Astrocyte of the cerebellum (primary cell): ENCODE results near the gene DNAH11.

Source experiments
- DNase-seq: peaks from one replicate; pipeline ENCODE4 v3.0.0-alpha.2; 2011; ENCODE audit warnings: low read depth
- H3K4me3 ChIP-seq: 2 replicates; pipeline ENCODE4 v1.5.1; 2011; ENCODE audit warnings: mild to moderate bottlenecking, low read depth, low read length, moderate library complexity
- in situ Hi-C: cut with HindIII; loops from 2 replicates; pipeline ENCODE4 v1.10.0; 2017; ENCODE audit warnings: low sequenced_read_pairs
- TF ChIP-seq, protein P1 (sequence below): IDR thresholded peaks from 2 replicates; pipeline ENCODE4 v1.5.1; 2012; ENCODE audit warnings: low read length, low read depth, moderate library complexity, mild to moderate bottlenecking; ENCODE audit errors: missing control alignments

DNAH11 gene

GRCh38 chr7:21757537-21758282 lies 214.9 kb downstream of the DNAH11 start:
- DNase-seq = no peak
- no peak overlapping the region for H3K4me3 ChIP-seq
- in situ Hi-C loops = no loop called here
- TF ChIP-seq, protein P1, sequence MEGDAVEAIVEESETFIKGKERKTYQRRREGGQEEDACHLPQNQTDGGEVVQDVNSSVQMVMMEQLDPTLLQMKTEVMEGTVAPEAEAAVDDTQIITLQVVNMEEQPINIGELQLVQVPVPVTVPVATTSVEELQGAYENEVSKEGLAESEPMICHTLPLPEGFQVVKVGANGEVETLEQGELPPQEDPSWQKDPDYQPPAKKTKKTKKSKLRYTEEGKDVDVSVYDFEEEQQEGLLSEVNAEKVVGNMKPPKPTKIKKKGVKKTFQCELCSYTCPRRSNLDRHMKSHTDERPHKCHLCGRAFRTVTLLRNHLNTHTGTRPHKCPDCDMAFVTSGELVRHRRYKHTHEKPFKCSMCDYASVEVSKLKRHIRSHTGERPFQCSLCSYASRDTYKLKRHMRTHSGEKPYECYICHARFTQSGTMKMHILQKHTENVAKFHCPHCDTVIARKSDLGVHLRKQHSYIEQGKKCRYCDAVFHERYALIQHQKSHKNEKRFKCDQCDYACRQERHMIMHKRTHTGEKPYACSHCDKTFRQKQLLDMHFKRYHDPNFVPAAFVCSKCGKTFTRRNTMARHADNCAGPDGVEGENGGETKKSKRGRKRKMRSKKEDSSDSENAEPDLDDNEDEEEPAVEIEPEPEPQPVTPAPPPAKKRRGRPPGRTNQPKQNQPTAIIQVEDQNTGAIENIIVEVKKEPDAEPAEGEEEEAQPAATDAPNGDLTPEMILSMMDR = no peak

DNA sequence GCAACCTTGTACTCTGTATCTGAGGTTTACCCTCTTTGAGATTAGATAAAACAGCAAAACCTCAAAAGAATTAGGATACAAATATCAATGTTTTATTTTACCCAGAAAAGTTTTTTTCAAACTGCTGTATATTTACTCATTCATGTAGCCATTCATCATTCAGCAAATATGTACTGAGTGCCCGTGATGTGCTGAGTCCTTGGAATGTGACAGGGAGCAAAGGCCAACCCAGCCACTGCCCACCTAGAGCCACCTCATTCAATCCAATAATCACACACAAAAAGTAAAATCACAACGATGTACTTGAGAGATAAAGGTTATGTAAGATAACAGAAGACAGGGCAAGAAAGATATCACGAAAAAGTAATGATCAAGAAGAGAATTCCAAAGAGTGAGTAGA lies 215.4 kb downstream of the DNAH11 start:
- TF ChIP-seq, protein P1 = no peak
- DNase-seq = no peak
- H3K4me3 ChIP-seq = no peak overlapping the region
- in situ Hi-C loops = no loop called here

DNA sequence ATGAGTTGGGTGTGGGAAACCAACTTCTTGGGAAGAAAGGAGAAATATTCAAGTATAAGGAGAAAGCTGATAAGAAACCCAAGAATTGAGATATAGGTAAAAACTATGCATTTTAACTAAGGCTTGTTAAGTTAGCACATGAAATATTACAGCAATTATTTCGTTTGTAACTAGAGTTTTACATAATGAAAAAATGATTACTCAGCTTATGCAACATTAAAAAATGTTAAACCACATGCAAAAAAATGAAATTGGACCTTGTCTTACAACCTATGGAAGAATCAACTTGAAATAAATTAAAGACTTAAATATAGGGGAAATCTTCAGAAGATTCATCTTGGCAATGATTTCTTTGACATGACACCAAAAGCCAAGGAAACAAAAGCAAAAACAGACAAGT lies 219.6 kb downstream of the DNAH11 start:
- no peak overlapping the region for H3K4me3 ChIP-seq
- TF ChIP-seq, protein P1 = no peak
- in situ Hi-C loops = no loop called here
- no peak for DNase-seq

DNA sequence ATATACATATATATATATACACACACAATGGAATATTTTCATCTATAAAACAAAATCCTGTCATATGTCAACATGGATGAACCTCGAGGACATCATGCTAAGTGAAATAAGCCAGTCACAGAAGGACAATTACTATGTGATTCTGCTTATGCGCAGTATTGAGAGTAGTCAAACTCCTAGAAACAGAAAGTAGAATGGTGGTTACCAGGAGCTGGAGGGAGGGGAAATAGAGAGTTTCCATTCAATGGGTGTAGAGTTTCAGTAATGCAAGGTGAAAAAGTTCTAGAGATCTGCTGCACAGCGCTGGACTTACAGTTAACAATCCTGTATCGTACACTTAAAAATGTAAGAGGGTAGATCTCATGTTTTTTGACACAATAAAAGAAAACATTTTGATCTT lies 221.0 kb downstream of the DNAH11 start:
- DNase-seq = no peak
- in situ Hi-C loops = no loop called here
- no peak overlapping the region for H3K4me3 ChIP-seq
- TF ChIP-seq, protein P1 = no peak

DNA sequence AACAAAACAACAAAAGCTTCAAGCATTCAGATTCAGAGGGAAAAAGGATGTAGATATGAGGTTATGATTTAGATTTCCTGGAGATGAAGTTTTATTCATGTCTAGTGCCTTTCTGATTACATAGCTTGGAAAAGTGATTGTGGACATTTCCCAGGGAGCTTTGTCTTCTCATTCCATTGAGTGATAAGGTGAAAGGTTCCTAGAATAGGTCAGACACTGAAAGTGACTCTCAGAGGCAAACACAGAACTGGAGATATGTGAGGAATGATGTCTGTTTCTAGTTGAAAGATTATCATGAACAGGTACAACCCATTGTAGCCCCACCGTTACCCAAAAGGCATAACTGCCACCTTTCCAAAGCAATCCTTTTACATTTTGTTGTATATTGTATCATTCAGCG lies 223.4 kb downstream of the DNAH11 start:
- TF ChIP-seq, protein P1 = no peak
- no peak for DNase-seq
- in situ Hi-C loops = no loop called here
- no peak overlapping the region for H3K4me3 ChIP-seq

GRCh38 chr7:21767300-21767900 lies 224.6 kb downstream of the DNAH11 start:
- TF ChIP-seq, protein P1 = peak; percentile 81
- DNase-seq = peak; percentile 70
- in situ Hi-C loops = no loop called here
- no peak overlapping the region for H3K4me3 ChIP-seq
